SU-DHL-6 (cell line): ENCODE data around the gene ERAL1.

ENCODE experiments used
- EZH2phosphoT487 ChIP-seq: fragments of 200-600 bp; sonication (generic), shearing (Covaris generic); conservative IDR thresholded peaks from 2 replicates; pipeline ENCODE4 v1.6.1; 2018; ENCODE audit warnings: mild to moderate bottlenecking, antibody characterized with exemption, low read length, moderate library complexity, mixed read lengths
- TF ChIP-seq, protein P1 (sequence below): fragments of 200-600 bp; sonication (generic); IDR thresholded peaks from one replicate; pipeline ENCODE4 v1.5.1; 2017; ENCODE audit warnings: antibody characterized with exemption, mild to moderate bottlenecking, low read length, moderate library complexity; ENCODE audit not compliant: insufficient read depth, poor library complexity, severe bottlenecking

DNA sequence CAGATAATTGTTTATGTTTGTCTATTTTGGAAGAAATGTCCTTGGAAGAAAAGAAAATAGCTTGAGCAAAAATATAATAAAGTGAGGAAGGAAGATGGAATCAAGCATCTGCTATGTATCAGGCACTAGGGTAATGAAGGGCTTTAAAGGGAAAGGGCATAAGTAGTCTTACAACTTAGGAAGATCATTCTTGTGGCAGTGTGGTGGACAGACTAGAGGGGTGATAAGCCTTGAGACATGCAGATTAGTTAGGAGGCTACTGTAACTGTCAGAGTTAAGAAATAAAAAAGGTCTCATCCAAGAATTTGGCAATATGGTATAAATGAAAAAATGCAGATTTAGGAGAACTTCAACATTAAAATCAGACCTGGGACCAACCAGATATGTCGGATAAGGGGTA, 27.1 kb upstream of the ERAL1 start:
- TF ChIP-seq, protein P1, sequence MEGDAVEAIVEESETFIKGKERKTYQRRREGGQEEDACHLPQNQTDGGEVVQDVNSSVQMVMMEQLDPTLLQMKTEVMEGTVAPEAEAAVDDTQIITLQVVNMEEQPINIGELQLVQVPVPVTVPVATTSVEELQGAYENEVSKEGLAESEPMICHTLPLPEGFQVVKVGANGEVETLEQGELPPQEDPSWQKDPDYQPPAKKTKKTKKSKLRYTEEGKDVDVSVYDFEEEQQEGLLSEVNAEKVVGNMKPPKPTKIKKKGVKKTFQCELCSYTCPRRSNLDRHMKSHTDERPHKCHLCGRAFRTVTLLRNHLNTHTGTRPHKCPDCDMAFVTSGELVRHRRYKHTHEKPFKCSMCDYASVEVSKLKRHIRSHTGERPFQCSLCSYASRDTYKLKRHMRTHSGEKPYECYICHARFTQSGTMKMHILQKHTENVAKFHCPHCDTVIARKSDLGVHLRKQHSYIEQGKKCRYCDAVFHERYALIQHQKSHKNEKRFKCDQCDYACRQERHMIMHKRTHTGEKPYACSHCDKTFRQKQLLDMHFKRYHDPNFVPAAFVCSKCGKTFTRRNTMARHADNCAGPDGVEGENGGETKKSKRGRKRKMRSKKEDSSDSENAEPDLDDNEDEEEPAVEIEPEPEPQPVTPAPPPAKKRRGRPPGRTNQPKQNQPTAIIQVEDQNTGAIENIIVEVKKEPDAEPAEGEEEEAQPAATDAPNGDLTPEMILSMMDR = no peak
- TF ChIP-seq EZH2phosphoT487 = no peak
